HG03108 (cell line): ENCODE measurements around the gene OGFRL1.
A peak's percentile ranks its signal among the peaks of the same experiment; 100 is the strongest.

Experiments
- ATAC-seq: cut with Tn5 transposase; IDR thresholded peaks from one replicate; pipeline ENCODE4 v1.9.1; 2021; ENCODE audit warnings: moderate library complexity; ENCODE audit not compliant: unreplicated experiment

The OGFRL1 gene

DNA sequence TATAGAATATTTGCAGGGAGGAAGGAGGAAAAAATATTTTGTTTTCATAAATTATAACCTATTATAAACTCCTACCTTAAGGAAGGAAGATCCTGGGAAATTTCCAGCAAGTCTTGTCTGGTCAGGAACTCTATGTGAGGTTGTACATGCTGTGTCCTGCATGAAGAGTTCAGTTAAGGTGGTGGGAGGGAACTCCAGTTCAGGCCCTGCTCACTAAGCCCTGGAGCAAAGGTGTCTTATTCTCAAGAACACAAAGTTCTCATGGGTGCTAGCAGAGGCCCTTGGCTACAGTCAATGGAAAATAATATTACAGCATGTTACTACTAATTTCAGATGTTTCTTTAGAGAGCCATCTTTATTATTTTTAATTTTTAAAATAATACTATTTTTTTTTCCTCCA, 3.8 kb upstream of the OGFRL1 start:
- no peak for ATAC-seq

DNA sequence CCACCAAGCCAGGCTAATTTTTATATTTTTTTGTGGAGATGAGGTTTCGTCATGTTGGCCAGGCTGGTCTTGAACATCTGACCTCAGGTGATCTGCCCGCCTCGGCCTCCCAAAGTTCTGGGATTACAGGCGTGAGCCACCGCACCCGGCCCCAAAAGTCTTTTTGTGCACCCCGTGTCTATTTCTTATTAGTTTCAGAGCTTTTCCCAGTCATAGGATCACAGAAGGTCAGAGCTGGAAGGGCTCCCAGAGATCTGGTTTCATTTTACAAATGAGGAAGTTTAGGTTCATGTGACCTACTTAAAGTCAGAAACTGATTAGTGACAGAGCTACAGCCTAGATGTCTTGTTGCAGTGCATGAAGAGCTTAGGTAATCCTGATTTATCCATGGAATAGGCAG, 1.6 kb upstream of the OGFRL1 start:
- ATAC-seq: no peak

- no peak for ATAC-seq
Measured at GRCh38 chr6:71287926-71288227, 734 bp upstream of the OGFRL1 start.

DNA sequence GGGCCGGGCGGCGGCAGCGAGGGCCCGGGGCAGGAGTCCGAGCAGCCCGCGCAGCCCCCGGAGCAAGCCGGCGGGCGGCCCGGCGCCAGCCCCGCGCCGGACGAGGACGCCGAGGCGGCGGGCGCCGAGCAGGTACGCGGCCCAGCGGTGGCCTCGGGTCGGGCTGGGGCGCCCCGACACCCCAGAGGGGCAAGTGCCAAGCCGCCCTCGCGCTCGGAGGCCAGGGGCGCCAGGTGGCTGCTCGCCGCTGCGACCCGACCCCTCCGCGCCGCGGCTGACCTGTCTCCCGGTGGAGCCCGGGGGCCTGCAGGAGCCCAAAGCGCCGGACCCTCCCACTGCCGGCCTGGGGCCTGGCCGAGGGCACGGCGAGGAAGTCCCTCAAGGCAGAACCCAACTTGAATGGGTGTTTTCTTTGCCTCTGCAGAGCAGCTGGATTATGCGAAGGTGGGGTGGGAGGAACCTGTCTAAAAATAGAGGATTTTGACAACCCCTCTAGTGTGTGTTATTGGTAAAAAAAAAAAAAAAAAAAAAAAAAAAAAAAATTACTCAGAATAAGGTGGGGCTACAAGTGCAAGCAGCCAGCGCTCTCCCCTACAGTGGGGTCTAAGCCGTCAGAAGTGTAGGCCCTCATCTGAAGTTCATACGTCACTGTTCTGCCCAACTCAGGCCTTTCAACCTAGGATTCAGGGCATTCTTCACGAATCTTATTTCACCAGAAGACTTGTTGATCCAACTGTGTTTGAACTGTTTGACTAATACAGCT, 609 bp downstream of the OGFRL1 start:
- peak; percentile 18 for ATAC-seq

DNA sequence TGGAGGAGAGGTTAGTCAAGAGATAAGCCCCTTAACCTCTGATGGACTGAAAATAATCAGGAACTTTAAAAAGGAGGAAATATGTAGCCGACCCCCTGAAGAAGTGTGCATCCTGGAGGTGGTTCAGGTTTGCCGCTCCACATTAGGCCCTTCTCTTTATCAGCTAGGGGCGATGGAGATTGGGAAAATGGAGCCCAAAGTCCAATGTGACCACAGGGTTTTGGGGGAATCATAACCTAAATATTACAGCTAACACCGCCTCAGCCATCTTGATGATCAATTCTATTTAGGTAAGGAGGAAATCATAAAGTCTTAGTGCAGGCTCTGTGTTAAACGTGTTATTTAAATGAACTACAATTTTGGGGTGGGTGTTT, 1.2 kb downstream of the OGFRL1 start:
- no peak for ATAC-seq

DNA sequence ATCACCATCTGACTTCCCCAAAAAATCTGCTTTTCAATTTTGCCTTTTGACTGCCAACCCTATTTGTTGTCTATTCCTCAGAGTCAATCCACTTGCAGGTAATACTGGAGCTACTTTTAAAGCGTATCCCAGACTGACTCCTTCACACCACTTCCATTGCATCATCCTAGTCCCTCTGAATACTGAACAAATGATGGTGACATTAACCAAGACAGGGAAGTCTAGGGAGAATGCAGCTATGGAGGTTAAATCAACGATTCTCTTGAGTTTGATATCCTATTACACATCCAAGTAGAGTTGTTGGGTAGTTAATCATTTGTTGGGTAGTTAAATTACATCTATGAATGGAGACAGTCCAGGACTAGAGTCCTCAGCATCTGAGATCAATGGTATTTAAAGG, 2.0 kb downstream of the OGFRL1 start:
- no peak for ATAC-seq

DNA sequence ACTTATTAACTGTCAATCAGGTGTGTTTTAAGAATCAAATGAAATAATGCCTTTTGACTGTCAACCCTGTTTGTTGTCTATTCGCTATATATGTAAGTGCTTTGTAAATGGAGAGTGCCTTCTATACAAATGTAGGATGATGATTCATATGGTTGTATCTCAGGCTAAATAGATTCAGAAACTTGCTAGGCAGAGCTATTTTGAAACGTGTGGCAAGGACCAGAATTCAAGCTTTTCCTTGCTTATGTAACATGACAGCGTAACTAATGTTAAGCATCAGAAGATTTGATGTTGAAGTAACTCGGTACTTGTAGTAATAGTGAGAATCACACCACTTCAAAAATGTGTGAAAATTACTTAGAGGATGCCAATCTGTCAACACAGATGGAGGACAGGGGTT, 3.4 kb downstream of the OGFRL1 start:
- no peak for ATAC-seq

DNA sequence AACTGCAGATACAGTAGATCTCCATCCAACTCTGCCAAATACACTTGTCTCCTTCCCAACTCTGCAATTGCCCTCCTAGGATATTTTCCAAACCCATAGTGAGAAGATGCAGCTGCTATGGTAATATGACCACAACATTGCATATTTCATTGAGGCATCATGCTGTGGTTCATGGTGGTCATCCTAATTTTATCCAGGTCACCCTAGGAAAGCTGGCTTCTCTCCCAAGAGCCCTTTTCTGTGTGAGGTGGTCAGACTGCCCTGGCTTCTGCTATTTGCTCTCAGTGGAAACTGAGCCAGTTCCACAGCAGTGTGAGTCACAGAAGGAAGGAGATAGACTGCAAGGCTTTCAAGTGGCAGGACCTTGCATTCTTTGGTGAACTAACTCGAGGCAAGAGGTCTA, 5.5 kb downstream of the OGFRL1 start:
- no peak for ATAC-seq

DNA sequence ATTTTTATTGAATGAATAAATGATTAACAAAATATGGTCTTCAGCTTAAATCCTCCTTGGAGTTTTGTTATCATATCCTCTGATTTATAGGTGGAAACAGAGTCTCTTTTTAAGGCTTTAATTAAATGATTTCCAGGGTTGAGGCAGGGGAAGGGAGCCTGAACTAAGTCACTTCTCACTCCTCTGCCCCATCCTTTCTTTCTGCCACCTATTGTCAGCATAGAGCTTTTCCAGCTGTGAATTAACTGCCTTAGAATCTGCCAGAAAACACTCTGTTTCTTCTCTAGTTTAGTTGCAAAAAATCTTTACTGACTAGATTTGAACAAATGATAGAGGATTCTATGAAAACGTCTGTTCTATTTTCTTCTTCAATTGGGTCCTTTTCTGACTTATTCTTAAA, 9.8 kb downstream of the OGFRL1 start:
- ATAC-seq: no peak

DNA sequence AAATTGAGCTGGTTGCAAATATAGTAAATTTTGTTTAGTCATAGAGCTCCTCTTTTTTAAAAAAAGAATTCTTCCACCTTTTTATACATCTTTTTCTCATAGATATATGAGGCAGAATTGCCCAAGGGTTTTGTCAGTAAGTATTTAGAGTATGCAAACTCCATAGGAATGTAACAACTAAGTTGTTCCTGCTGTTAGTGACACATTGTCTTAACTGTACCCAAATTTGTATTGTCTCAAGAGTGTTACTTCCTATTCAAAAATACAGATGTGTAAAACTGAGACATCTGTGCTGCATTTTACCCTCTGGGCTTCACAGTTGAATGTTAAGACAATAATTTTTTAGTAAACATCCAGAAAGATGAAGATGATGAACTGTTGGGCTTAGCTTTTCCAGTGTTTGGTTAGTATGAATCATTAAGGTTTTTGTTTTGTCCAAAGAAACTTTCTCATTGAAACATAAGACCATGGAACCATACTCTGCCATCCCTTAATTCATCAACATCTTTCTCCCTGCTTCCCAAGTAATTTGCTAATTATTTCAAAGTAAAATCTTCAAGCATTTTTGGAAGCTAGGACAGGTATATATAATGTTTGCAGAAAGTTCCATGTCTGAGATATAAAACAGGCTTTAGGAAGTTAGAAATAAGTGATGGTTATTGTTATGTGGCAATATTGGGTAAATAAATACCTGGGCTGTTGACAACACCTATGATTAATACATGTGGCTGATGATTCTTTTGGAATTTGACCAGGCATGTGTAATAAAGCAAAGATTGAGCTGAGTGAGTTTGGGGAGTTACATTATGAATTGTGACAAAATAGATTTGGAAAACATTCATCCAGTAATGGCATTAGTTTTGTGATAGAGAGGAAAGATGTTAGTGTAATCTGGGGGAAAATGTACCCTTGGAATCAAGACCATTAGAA, 11.2 kb downstream of the OGFRL1 start:
- no peak for ATAC-seq

- no peak for ATAC-seq
Measured at GRCh38 chr6:71300561-71301168, 12.1 kb downstream of the OGFRL1 start.

GRCh38 chr6:71301546-71301945, 12.9 kb downstream of the OGFRL1 start:
- ATAC-seq: no peak

GRCh38 chr6:71309656-71310055, 21.0 kb downstream of the OGFRL1 start:
- ATAC-seq: no peak

- ATAC-seq: no peak
Measured at GRCh38 chr6:71310261-71310660, 21.6 kb downstream of the OGFRL1 start.

GRCh38 chr6:71312089-71312488, 23.5 kb downstream of the OGFRL1 start:
- no peak for ATAC-seq

DNA sequence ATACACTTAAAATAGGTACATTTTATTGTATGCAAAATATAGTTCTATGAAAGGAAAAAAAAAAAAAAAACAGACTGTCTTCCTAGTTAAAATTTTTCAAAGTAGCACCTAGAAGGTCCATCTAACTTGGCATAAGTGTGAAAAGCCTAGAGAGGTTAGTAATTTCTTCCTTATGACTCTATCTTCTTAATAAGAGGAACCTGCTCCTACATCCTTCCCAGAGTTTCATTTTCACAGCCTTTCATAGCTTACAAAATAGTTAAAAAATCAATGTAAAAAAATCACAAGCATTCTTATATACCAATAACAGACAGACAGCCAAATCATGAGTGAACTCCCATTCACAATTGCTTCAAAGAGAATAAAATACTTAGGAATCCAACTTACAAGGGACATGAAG, 28.8 kb downstream of the OGFRL1 start:
- ATAC-seq: no peak

- ATAC-seq: no peak
Measured at GRCh38 chr6:71320041-71320440, 31.4 kb downstream of the OGFRL1 start.

DNA sequence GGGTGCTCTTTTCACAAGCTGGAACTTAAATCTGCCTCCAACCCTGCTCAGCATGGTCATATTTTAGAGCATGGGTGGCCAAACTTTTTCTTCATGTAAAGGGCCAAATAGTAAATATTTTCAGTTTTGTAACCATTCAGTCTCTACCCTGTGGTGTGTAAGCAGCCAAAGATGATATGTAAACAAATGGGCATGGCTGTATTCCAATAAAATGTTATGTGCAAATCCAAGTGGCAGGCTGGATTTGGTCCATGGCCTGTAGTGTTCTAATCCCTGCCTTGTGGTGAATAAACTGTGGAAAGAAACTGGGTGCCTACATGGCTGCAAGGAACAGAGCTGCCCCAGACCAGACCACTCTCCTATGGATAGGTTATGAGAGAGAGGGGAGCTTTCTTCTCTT, 32.7 kb downstream of the OGFRL1 start:
- no peak for ATAC-seq

DNA sequence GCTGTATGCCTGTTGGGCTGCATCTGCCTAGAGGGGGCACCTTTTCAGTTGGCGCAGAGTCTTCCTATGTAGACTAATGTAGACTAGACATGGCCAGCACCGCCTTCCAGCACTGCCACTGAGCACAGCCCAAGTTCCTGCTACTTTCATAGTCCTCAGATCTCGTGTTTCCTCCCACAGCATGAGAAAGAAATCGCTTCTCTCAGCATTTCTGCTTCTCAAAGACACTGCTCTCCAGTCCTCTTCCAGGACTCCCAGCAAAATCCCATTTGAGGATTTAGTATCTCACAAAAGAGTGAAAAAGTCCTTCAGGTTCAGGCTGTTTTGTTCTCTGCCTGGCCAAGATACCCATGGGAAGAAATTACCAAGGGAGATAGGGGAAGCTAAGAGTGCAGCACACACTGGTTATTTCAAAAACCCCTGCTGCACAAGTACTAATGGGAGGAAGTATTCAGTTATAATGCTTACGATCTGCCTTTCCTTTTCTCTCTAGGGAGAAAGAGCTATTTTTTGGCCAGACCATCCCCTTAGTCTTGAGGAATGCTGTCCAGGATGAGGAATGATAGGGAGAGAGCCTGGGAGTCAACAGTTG, 35.7 kb downstream of the OGFRL1 start:
- ATAC-seq: no peak

DNA sequence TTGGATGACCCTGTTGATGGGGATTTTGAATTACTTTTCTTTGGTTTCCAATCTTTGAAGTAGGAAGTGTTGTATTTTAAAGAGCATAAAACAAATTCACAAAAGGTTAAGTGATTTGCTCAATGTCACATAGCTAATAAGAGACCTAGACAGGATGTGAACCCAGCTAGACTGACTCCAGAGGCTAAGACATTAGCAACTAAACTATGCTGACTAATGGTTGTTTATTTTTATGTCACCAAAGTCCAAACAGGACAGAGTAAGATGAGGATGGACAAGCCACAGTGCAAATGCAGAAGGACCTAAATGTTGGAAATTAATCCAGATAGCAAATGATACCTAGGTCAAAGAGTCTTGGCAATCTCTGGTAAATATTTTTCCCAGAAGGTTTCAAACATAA, 38.0 kb downstream of the OGFRL1 start:
- ATAC-seq: no peak

GRCh38 chr6:71330501-71330900, 41.9 kb downstream of the OGFRL1 start:
- no peak for ATAC-seq

GRCh38 chr6:71332012-71332411, 43.4 kb downstream of the OGFRL1 start:
- no peak for ATAC-seq
